Amniotic epithelial cell (primary cell): ENCODE results near the gene KDM5D.

ENCODE experiments used
- DNase-seq: peaks from one replicate; pipeline ENCODE4 v3.0.0-alpha.2; 2010; ENCODE audit warnings: low read depth

The KDM5D gene

DNA sequence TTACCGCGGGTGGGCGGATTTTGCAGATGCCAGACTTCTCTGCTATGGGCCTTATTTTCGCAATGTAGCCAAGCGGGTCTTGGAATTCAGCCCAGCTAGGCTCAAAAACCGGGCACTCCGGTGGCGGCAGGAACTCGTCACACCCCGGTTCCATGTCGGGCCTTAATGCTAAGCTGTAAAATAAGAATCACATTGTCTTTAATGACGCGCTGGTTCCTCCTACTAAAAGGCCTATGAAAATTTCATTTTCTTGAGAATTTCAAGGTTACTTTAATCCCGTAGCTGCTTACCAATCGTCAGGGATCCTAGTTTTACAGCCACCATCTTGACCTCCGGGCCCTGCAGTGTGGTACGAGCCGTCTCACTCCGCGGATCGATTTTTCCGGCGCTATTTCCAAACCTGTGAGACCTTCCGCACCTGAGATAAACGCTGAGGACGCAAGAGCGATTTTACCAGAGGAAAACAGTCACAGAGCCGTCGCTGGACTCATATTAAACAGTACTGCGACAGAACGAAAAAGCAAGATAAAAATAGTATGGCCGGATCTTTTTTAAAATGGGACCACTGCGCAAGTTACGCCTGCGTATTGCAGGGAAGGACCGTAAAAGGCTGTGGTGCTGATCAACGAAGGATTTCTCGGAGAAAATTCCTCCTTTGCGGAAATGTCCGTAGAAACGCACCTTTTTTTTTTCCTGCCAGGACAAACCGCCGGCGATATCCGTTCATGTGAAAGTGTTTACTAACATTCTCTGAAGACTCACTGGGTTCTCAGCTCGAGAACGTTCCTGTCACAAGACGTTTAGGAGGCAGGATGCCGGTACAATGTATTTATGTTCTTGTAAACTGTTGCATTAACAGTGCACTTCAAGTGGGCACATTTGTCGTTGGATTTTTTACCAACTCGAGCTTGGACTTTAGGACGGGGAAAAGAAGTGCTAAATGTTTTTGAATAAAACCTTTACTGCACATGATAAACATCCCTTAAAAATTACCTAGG is at the start of gene KDM5D:
TSS of gene KDM5D (minus strand) at position 346 of the 998 bp plus-strand sequence. CDS start at position 154, 192 bp downstream.
- DNase-seq: peak; percentile 82

DNA sequence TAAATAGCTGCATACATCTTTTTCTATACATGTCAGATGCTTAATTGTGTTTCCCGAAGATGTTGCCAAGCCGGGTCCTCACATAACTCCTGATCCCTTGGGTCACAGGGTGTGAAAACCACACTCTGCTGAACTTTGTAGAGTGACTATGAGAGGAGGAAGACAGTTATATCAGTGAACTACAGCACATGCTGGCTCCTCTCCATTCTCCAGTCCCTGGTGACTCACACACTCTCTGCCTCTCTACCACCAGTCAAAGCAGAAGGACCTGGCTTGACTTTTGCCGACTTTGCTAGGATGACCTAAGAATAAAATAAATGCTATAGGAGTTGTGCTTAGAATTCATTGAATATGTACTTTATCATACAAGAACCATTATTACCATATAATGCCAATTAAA is 23.8 kb upstream of the KDM5D start:
- no peak for DNase-seq

DNA sequence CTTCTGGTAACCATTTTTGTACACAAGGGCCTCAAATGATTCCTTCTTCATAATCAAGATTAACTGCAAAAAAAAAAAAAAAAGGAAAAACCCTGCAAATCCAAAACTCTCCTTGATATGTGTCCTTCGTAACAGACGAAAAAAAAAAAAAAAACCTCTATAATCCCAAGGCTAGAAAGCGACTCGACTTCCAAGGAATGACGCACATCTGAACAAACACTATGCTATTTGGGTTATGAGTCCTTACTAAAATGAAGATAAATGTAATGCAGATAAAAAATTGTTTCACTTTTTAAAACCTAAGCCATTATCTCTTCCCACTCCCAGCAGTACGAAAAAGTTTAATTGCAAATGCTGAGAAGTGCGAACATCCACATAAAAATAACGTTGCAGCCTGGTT is 1.2 kb downstream of the KDM5D start:
- DNase-seq: peak; percentile 66

DNA sequence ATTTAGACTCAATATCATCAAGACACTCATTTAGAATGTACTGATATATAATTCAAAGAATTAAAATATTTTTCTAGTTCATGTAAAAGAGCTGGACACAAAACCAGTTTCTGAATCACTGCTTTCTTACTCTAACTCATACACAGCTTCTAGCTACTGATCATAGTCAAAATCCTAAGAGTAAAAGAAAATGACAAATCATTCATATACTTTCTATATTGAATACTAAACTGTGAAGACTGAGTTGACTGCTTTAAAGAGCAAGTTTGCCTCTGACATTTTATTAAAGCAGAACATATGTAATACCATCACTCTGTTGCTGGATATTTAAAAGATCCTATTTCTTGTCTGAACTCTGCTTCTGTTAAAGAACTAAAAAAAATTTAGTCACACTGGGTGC is 2.4 kb downstream of the KDM5D start:
- DNase-seq: no peak

DNA sequence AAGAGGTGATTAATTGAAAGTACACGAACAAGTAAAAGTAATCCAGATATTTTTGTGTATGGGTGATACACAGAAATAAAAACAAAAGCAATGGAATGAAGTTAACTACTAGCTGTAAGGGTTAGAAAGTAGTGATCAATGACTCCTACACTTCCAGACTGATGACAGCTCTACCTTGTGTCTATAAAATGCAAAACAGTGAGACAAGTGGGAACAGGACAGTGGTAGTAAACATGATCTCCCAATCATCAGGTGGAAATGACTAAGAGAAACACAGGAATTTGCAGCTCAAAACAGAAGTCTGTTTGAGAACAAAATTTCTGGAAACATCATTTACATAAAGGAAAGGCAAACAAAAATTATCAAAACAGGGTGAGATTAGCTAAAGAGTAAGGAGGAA is 10.1 kb downstream of the KDM5D start:
- no peak for DNase-seq

DNA sequence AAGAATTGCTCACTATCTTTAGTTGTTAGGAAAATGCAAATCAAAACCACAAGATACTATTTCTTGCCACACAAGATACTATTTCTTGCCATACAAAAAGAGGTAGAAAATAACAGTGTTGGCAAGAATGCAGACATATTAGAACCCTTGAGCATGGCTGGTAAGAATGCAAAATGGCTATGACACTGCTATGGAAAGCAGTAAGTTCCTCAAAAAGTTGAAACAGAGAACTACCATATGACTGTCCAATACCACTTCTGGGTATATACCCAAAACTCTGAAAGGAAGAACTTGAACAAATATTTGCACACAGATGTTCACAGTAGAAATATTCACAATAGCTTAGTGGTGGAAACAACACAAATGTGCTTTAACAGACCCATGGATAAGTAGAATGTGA is 26.6 kb downstream of the KDM5D start:
- peak; percentile 1 for DNase-seq

DNA sequence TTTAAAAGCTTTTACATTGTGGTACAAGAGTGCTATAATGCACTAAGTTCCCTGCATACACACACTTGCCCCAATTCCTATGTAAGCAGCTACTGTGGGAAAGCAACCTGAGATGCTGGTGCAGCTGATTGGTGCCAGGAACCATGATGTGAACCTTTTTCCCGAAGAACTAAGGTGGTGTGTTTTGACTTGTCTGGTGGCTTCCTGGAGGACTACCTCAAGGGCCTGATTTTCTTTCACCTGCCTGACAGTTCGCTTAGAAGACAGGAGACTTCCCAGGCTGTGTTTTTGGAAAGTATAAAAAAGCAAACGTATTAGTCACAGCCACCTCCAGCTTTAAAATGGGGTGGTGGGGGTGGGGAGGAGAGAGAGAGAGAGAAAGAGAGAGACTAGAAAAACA is 27.4 kb downstream of the KDM5D start:
- no peak for DNase-seq

DNA sequence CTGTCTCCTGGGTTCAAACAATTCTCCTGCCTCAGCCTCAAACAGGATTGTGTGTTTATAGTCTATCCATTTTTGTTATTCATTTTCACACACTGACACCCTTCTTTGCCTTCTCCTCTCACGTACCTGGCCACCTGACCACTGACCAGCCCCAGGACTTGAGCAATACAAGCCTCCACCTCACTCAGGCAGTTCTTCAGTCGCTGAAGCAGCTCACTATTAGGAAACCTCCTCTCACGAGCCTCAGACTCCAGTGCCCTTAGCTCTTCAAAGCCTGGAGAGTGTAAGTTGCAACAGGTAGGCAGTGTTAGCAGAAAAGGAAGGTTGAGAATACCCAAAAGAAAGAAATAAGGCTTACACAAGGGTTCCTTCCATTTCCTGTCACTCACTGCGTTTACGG is 29.3 kb downstream of the KDM5D start:
- no peak for DNase-seq

DNA sequence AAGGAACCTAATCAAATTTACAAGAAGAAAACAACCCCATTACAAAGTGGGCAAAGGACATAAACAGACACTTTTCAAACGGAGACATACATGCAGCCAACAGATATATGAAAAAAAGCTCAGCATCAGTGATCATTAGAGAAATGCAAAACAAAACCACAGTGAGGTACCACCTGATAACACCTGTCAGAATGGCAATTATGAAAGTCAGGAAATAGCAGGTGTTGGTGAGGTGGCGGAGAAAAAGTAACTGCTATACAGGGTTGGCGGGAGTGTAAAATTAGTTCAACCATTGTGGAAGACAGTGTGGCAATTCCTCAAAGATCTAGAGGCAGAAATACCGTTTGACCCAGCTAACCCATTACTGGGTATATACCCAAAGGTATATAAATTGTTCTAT is 31.1 kb downstream of the KDM5D start:
- DNase-seq: no peak

DNA sequence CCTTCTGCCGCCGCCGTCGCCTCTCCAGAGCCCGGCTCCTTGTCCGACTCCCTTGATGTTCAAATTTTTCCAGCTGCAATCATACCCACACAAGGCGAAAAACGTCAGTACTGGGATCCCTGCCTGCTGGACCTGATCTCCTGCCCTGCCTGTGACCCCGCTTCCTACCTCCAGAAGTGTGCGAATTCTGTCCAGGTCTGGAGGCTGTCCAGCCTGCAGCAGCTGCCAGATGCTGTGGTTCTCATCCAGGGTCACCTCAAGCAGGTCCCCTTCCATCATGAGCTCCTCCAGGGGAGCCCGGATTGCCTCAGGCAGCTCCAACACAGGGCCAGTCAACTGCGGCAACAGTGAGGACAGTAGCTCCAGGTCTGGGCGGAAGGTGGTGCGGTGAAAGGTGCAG is 38.3 kb downstream of the KDM5D start:
- DNase-seq: no peak

DNA sequence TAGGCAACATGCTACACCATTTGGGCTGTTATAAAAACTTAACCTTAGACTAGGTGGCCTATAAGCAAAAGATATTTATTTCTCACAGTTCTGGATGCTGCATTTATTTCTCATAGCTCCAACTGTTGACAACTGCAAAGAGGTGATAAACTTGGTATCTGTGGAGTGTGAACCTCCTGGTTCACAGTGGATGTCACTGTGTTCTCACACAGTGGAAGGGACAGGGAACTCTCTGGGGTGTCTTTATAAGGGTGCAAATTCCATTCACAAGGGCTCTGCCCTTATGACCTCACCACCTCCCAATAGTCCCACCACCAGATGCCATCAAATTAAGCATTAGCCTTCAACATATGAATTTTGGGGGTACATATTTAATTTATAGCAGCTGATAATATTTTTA is 46.0 kb downstream of the KDM5D start:
- no peak for DNase-seq

DNA sequence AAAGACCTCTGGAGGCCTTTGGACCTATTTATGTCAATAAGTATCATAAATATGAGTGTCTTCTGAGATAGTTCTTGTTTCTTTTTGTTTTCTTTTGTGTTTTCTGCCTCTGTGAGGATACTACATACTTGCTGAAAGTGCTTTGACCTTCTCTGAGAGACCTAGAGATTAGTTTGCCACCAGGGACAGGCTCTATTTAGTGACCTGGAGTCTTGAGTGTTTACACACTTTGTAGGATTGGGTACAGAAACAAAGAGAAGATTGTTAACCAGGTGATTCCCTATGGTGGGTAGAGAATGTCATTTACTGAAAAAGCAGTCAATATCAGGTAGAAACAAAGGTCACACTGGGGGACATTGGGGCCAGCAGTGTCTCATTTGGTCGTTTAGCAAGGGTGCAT is 63.7 kb downstream of the KDM5D start:
- DNase-seq: no peak
